NOMO-1 treated with DMSO at 0.1 percent for 48 hours (cell line): ENCODE data around the gene ALDH1L2.
"Not testable (repeated sequence)": the region's sequence is repeated elsewhere in the genome, so short reads cannot be mapped to it uniquely, and the experiment has no call there.

Experiments used
- DNase-seq: peaks from one replicate; lab custom pipeline; 2025; ENCODE audit not compliant: unreplicated experiment; lab: John Stamatoyannopoulos, UW

ALDH1L2 gene

GRCh38 chr12:104986022-104986941, 98.0 kb downstream of the ALDH1L2 start, which contains the start of gene NOPCHAP1:
NOPCHAP1 (plus strand) TSS chr12:104986316; CDS start chr12:104986353, 37 bp downstream.
- DNase-seq = peak; percentile 83

- no peak for DNase-seq
Observed at GRCh38 chr12:104985206-104985605, 99.1 kb downstream of the ALDH1L2 start.

- not testable (repeated sequence) for DNase-seq
Observed at GRCh38 chr12:104977688-104978087, 106.6 kb downstream of the ALDH1L2 start.

GRCh38 chr12:104976703-104977102, 107.6 kb downstream of the ALDH1L2 start:
- DNase-seq = no peak

GRCh38 chr12:104975587-104976343, 108.5 kb downstream of the ALDH1L2 start:
- DNase-seq = peak; percentile 64

GRCh38 chr12:104974626-104975290, 109.5 kb downstream of the ALDH1L2 start:
- peak; percentile 97 for DNase-seq

GRCh38 chr12:104973250-104973649, 111.0 kb downstream of the ALDH1L2 start:
- no peak for DNase-seq

- no peak for DNase-seq
Observed at GRCh38 chr12:104971306-104971705, 113.0 kb downstream of the ALDH1L2 start.
